Measurements from ENCODE around the gene PWP2. TPM values are rescaled to one million over a fixed set of nuclear protein-coding genes. Genes with fewer than 3 reads are reported as not detected.

The PWP2 gene
- total and polyA plus RNA-seq, 4 donors: 0.66 to 8.4 (median 2.7) TPM

- DNase-seq (ENCODE audit: low spot score): no peak
- Histone ChIP-seq H3K36me3 (ENCODE audit: control insufficient read depth in 4 of 4, insufficient read depth in 3 of 4, low read depth in 1 of 4, low read length in 3 of 4) (peaks cover 13 to 41% (median 25%) of the 10 kb centered on the region in 4 donors), H3K4me3 (ENCODE audit: low read depth in 1 of 3, low read length in 3 of 3) (no peak overlapping the region), H3K9me3 (ENCODE audit: control insufficient read depth in 4 of 4, low read length in 3 of 4) (no peaks in the 10 kb centered on the region), H3K27ac (ENCODE audit: low read depth in 1 of 2, low read length in 2 of 2) (peak overlapping the region in 1 of 2 donors; percentile 25), H3K27me3 (ENCODE audit: control insufficient read depth in 4 of 4, insufficient read depth in 4 of 4, low read length in 3 of 4) (no peaks in the 10 kb centered on the region), H3K9ac (ENCODE audit: low read depth in 1 of 2, low read length in 2 of 2) (no peak overlapping the region), H3K4me1 (ENCODE audit: control insufficient read depth in 4 of 4, insufficient read depth in 4 of 4, low read length in 3 of 4) (peaks cover 1 to 29% (median 9%) of the 10 kb centered on the region in 4 donors)
- no peak for TF ChIP-seq EGR1 (IDR thresholded peaks at IDR 0.05; ENCODE audit: low read depth in 2 of 2)
- TF ChIP-seq, protein P1, sequence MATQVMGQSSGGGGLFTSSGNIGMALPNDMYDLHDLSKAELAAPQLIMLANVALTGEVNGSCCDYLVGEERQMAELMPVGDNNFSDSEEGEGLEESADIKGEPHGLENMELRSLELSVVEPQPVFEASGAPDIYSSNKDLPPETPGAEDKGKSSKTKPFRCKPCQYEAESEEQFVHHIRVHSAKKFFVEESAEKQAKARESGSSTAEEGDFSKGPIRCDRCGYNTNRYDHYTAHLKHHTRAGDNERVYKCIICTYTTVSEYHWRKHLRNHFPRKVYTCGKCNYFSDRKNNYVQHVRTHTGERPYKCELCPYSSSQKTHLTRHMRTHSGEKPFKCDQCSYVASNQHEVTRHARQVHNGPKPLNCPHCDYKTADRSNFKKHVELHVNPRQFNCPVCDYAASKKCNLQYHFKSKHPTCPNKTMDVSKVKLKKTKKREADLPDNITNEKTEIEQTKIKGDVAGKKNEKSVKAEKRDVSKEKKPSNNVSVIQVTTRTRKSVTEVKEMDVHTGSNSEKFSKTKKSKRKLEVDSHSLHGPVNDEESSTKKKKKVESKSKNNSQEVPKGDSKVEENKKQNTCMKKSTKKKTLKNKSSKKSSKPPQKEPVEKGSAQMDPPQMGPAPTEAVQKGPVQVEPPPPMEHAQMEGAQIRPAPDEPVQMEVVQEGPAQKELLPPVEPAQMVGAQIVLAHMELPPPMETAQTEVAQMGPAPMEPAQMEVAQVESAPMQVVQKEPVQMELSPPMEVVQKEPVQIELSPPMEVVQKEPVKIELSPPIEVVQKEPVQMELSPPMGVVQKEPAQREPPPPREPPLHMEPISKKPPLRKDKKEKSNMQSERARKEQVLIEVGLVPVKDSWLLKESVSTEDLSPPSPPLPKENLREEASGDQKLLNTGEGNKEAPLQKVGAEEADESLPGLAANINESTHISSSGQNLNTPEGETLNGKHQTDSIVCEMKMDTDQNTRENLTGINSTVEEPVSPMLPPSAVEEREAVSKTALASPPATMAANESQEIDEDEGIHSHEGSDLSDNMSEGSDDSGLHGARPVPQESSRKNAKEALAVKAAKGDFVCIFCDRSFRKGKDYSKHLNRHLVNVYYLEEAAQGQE (IDR thresholded peaks at IDR 0.05): no peak
- TF ChIP-seq SP1 (IDR thresholded peaks at IDR 0.05): no peak
- TF ChIP-seq FOXA1 (IDR thresholded peaks at IDR 0.05): no peak
- no peak for TF ChIP-seq RAD21 (IDR thresholded peaks at IDR 0.05)
- no peak for TF ChIP-seq HNF4G (IDR thresholded peaks at IDR 0.05)
- no peak for TF ChIP-seq JUND (IDR thresholded peaks at IDR 0.05)
- TF ChIP-seq, protein P2, sequence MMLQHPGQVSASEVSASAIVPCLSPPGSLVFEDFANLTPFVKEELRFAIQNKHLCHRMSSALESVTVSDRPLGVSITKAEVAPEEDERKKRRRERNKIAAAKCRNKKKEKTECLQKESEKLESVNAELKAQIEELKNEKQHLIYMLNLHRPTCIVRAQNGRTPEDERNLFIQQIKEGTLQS (IDR thresholded peaks at IDR 0.05): no peak
- TF ChIP-seq CTCF (IDR thresholded peaks at IDR 0.05; ENCODE audit: low read depth, low read length, missing input control): no peak
- TF ChIP-seq GABPA (IDR thresholded peaks at IDR 0.05 in 1 of 2, conservative IDR thresholded peaks at IDR 0.05 in 1 of 2): no peak
- TF ChIP-seq HNF4A (conservative IDR thresholded peaks at IDR 0.05): no peak
- TF ChIP-seq, protein P3, sequence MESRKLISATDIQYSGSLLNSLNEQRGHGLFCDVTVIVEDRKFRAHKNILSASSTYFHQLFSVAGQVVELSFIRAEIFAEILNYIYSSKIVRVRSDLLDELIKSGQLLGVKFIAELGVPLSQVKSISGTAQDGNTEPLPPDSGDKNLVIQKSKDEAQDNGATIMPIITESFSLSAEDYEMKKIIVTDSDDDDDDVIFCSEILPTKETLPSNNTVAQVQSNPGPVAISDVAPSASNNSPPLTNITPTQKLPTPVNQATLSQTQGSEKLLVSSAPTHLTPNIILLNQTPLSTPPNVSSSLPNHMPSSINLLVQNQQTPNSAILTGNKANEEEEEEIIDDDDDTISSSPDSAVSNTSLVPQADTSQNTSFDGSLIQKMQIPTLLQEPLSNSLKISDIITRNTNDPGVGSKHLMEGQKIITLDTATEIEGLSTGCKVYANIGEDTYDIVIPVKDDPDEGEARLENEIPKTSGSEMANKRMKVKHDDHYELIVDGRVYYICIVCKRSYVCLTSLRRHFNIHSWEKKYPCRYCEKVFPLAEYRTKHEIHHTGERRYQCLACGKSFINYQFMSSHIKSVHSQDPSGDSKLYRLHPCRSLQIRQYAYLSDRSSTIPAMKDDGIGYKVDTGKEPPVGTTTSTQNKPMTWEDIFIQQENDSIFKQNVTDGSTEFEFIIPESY (IDR thresholded peaks at IDR 0.05): no peak
- no peak for TF ChIP-seq TAF1 (conservative IDR thresholded peaks at IDR 0.05)
- TF ChIP-seq, protein P4, sequence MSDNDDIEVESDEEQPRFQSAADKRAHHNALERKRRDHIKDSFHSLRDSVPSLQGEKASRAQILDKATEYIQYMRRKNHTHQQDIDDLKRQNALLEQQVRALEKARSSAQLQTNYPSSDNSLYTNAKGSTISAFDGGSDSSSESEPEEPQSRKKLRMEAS (IDR thresholded peaks at IDR 0.05): no peak
- no peak for TF ChIP-seq FOXA2 (IDR thresholded peaks at IDR 0.05)
- TF ChIP-seq RXRA (IDR thresholded peaks at IDR 0.05): no peak
- TF ChIP-seq YY1 (IDR thresholded peaks at IDR 0.05): no peak
- TF ChIP-seq NR2F2 (IDR thresholded peaks at IDR 0.05): no peak
- 83% methylated on average over 21 of the region's 21 CpGs for WGBS
These were observed 20.4 kb upstream of the PWP2 start for GRCh38 chr21:44086636-44087425.

All from liver (tissue), 9 donors.